Middle frontal gyrus (tissue), 1 donor: Measurements from ENCODE around the gene DSCAML1.
A peak's percentile ranks its signal among the peaks of the same experiment; 100 is the strongest.

Source experiments
- DNase-seq: peaks from one replicate; pipeline ENCODE4 v3.0.0-alpha.2; 2015; ENCODE audit warnings: low spot score; ENCODE audit errors: extremely low spot score

The DSCAML1 gene

GRCh38 chr11:117559698-117560097 lies 237.3 kb downstream of the DSCAML1 start:
- DNase-seq: no peak

GRCh38 chr11:117557361-117557760 lies 239.7 kb downstream of the DSCAML1 start:
- no peak for DNase-seq

GRCh38 chr11:117554601-117555333 lies 242.2 kb downstream of the DSCAML1 start:
- DNase-seq: no peak

- DNase-seq: no peak
These were observed 244.4 kb downstream of the DSCAML1 start for GRCh38 chr11:117552626-117553025.

- no peak for DNase-seq
These were observed 245.2 kb downstream of the DSCAML1 start for GRCh38 chr11:117551761-117552343.

- no peak for DNase-seq
These were observed 246.6 kb downstream of the DSCAML1 start for GRCh38 chr11:117550466-117550865.

GRCh38 chr11:117549417-117549816 lies 247.6 kb downstream of the DSCAML1 start:
- DNase-seq: no peak

- no peak for DNase-seq
These were observed 248.1 kb downstream of the DSCAML1 start for GRCh38 chr11:117548876-117549275.

- no peak for DNase-seq
These were observed 249.1 kb downstream of the DSCAML1 start for GRCh38 chr11:117547946-117548345.

GRCh38 chr11:117547195-117547850 lies 249.7 kb downstream of the DSCAML1 start:
- no peak for DNase-seq

GRCh38 chr11:117546431-117547194 lies 250.4 kb downstream of the DSCAML1 start:
- no peak for DNase-seq

- no peak for DNase-seq
These were observed 251.3 kb downstream of the DSCAML1 start for GRCh38 chr11:117545706-117546105.

GRCh38 chr11:117544130-117544800 lies 252.8 kb downstream of the DSCAML1 start:
- DNase-seq: no peak

- DNase-seq: no peak
These were observed 255.8 kb downstream of the DSCAML1 start for GRCh38 chr11:117541211-117541610.

GRCh38 chr11:117538263-117539135 lies 258.5 kb downstream of the DSCAML1 start:
- DNase-seq: no peak

GRCh38 chr11:117535850-117536411 lies 261.1 kb downstream of the DSCAML1 start:
- DNase-seq: no peak

GRCh38 chr11:117535201-117535849 lies 261.7 kb downstream of the DSCAML1 start:
- DNase-seq: peak; percentile 64

GRCh38 chr11:117532568-117532967 lies 264.4 kb downstream of the DSCAML1 start:
- DNase-seq: no peak

GRCh38 chr11:117529816-117530215 lies 267.2 kb downstream of the DSCAML1 start:
- DNase-seq: no peak
